GM12865 (cell line): ENCODE data around the gene AHCTF1.
A peak's percentile ranks its signal among the peaks of the same experiment; 100 is the strongest.

Source experiments
- DNase-seq: peaks from one replicate; pipeline ENCODE4 v3.0.0; 2010; ENCODE audit warnings: low read depth
- H3K4me3 ChIP-seq: 2 replicates; pipeline ENCODE4 v1.5.1; 2011; ENCODE audit warnings: mild to moderate bottlenecking, low read depth, low read length, control low read depth
- TF ChIP-seq, protein P1 (sequence below): IDR thresholded peaks from 2 replicates; pipeline ENCODE4 v1.5.1; 2011; ENCODE audit warnings: low read length, control low read depth, low read depth, inconsistent platforms; ENCODE audit not compliant: insufficient read depth; ENCODE audit errors: missing control alignments

AHCTF1 gene

DNA sequence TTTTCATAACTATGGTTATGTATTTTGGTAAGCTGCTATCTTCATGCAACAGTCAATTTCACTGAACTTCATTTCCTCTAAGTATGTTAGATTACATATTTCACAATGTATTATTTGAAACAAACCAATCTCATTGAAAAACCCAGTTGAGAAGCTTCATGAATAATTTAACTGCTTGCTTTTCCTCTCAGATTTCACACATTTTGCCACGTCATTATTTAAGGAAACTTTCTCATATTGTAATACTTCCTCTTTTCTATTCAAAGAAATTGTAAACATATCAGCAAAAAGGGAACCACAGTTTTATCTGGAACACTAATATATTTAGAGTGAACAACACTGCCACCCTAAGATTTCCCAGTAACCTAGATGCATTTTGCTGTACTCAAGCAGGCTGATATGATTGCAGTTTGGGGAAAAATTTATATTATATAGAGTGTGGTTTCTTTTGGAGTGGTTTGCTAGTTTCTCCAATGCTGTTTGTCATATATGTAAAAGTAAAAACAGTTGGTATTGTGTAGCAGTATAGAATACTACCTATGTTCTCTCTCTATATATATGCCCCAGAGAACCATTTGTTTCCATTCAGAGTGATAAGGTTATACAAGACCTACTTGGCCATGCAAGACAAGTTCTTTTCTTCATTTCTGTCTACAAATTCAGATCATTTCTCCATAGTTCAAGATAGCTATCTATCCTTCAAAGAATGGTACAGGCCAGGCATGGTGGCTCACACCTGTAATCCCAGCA lies 28.4 kb upstream of the AHCTF1 start:
- no peak overlapping the region for H3K4me3 ChIP-seq
- peak; percentile 5 for DNase-seq
- TF ChIP-seq, protein P1, sequence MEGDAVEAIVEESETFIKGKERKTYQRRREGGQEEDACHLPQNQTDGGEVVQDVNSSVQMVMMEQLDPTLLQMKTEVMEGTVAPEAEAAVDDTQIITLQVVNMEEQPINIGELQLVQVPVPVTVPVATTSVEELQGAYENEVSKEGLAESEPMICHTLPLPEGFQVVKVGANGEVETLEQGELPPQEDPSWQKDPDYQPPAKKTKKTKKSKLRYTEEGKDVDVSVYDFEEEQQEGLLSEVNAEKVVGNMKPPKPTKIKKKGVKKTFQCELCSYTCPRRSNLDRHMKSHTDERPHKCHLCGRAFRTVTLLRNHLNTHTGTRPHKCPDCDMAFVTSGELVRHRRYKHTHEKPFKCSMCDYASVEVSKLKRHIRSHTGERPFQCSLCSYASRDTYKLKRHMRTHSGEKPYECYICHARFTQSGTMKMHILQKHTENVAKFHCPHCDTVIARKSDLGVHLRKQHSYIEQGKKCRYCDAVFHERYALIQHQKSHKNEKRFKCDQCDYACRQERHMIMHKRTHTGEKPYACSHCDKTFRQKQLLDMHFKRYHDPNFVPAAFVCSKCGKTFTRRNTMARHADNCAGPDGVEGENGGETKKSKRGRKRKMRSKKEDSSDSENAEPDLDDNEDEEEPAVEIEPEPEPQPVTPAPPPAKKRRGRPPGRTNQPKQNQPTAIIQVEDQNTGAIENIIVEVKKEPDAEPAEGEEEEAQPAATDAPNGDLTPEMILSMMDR: no peak

DNA sequence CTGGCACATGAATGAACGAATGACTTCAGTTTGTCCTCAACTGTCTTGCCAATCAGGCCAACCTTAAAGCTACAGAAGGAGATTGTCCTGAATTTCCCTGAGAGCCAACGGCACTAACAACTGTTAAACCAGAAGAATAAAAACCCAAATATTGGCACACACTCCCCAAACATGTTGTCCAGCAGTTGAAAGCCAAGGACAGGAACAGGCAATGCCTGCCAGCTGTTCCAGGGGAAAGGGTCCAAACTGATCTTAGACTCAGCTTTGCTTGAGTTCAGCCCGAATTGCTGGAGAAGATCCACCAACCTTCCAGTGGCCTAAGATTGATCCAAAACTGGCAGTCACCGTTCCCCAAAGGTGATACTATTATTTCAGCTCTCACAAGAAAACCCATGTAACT lies 22.4 kb upstream of the AHCTF1 start:
- H3K4me3 ChIP-seq: no peak overlapping the region
- DNase-seq: no peak
- TF ChIP-seq, protein P1: no peak

DNA sequence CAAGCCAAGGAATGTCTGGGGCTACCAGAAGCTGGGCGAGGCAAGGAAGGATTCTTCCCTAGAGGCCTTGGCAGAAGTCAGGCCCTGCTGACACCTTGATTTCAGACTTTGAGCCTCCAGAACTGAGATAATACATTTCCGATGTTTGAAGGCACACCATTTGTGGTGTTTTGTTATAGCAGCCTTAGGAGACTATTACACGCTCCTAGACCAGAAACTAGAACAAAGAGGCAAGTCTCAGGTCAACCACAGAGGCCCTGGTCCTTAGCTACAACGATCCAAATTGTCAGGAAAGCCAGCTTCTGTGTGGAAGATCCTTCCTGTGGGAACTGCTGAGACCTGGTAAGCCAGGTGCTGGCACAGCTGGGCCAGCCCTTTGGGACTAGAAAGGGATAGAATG lies 19.7 kb upstream of the AHCTF1 start:
- TF ChIP-seq, protein P1: no peak
- no peak for DNase-seq
- no peak overlapping the region for H3K4me3 ChIP-seq

DNA sequence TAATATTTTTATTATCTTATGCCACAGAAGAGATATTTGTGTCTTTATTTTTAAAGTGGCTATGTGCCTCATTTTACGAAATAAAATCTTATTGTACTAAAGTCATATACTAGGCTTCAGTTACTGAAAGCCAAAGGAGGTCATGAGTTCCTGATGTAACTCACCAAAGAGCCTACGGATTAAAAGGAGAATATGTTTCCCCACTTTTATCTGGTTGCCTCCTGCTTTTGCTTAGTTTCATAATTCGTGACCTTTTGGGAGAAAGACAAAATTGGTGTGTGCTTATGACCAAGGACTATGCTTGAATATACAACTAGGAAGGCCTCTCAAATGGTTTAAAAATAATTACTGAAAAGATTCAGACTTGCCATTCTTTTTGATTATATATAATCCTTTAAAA lies 18.2 kb upstream of the AHCTF1 start:
- no peak overlapping the region for H3K4me3 ChIP-seq
- no peak for DNase-seq
- TF ChIP-seq, protein P1: no peak

DNA sequence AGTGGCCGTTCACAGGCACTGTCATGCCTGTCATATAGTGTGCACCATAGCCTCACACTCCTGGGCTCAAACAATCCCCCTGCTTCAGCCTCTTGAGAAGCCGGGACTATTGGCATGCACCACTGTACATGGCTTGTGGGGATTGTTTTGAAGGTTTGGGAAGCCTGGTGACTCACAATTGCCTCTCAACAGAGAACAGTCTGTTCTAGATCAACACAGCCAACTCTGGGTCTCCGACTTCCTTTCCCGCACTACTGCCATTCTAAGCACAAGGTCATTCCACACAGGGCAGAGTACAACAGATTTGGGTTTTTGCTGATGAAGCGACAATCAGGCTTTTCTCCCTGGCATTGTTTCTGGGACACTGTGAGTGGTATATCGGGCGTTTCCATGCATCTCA lies 15.5 kb upstream of the AHCTF1 start:
- no peak for DNase-seq
- TF ChIP-seq, protein P1: no peak
- H3K4me3 ChIP-seq: no peak overlapping the region

DNA sequence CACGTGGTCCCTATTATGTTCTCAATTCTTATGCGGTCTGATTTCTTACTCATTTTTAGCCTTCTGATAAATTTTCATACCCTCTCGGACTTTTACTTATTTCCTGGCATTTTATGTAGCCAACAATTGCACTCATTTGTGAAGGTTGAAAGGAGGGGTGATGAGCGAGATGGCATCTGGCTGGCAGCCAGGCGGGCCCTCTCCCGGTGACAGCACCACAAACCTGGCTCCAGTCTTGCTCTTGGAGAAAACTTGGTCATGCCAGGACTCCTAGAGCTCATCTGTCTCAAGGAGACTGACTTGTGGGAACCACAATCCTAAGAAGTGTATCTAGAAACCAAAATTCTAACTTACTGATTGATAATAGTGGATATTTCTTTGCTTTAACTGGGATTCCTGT lies 14.6 kb upstream of the AHCTF1 start:
- no peak for DNase-seq
- TF ChIP-seq, protein P1: no peak
- H3K4me3 ChIP-seq: no peak overlapping the region

DNA sequence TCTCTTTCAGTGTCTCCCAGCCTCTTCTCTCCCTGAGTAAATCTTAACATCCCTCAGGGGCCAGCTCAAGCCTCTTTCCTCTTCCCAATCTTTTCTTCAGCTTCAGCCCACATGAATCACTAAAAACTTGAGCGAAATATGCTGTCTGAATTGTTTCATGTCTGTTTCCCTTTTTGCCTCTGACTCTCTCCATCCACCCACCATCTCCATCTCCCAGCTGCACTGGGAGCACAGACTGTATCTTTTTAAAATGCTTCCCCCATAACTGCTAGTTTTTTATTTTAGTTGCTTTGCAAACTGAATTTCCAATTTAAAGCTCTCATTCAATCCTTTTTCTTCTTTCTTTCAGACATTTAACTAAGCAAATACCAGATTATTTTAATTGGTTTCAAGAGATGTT lies 3.0 kb upstream of the AHCTF1 start:
- TF ChIP-seq, protein P1: no peak
- DNase-seq: no peak

More for the DNA sequence above, 3.0 kb upstream of the AHCTF1 start:
- no peak overlapping the region for H3K4me3 ChIP-seq
